Peyer's patch (tissue), 4 donors: Measurements from ENCODE around the gene VPS16. TPM values are rescaled to one million over a fixed set of nuclear protein-coding genes. Genes with fewer than 3 reads are reported as not detected.

Source experiments
- DNase-seq, 3 donors: peaks; one replicate each; pipeline ENCODE4 v3.0.0-alpha.2; 2017 to 2019
- H3K27ac ChIP-seq, 4 donors: fragments of 200-600 bp; sonication (generic); one replicate each; pipeline ENCODE4 v1.5.1; 2016 to 2019
- H3K27me3 ChIP-seq, 2 donors: fragments of 200-600 bp; sonication (generic); one replicate each; pipeline ENCODE4 v1.5.1; 2019
- H3K36me3 ChIP-seq, 3 donors: fragments of 200-600 bp; sonication (generic); one replicate each; pipeline ENCODE4 v1.5.1; 2016 to 2019
- H3K4me1 ChIP-seq, 4 donors: fragments of 200-600 bp; sonication (generic); one replicate each; pipeline ENCODE4 v1.5.1; 2016 to 2019
- H3K4me3 ChIP-seq, 4 donors: fragments of 200-600 bp; sonication (generic); 1 replicate in 3 of 4; 2 replicates in 1 of 4; pipeline ENCODE4 v1.5.1; 2016 to 2019; ENCODE audit warnings: mild to moderate bottlenecking in 1 of 4
- H3K9me3 ChIP-seq, 4 donors: fragments of 200-600 bp; sonication (generic); one replicate each; pipeline ENCODE4 v1.5.1; 2016 to 2019; ENCODE audit warnings: mild to moderate bottlenecking in 1 of 4
- POLR2A ChIP-seq, 2 donors: fragments of 450-650 bp; IDR thresholded peaks; one replicate each; pipeline ENCODE4 v1.5.1; 2017; ENCODE audit warnings: antibody characterized with exemption in 2 of 2, mild to moderate bottlenecking in 2 of 2, moderate library complexity in 2 of 2
- total RNA-seq, 4 donors: library from RNA; depleted of rRNA; stranded (reverse); fragments of >200 nt; gene quantifications; one replicate each; pipeline ENCODE4 v1.1.0, GENCODE V29; 2016
- TF ChIP-seq, protein P1 (sequence below), 6 experiments: fragments of 450-650 bp in 4 of 6; fragments of 200-600 bp in 2 of 6; sonication (generic) in 1 of 6; IDR thresholded peaks; one replicate each; pipeline ENCODE4 v1.5.1; 2017 to 2019; ENCODE audit warnings: antibody characterized with exemption in 6 of 6, mild to moderate bottlenecking in 3 of 6, moderate library complexity in 1 of 6

Gene VPS16
- total RNA-seq, 4 donors from 2014 or later, result 43.7 to 54.6 (median 45.1) TPM

- no peak for DNase-seq
- Histone ChIP-seq H3K27me3 (no peaks in the 10 kb centered on the region), H3K4me1 (peaks cover 0 to 17% (median under 1%) of the 10 kb centered on the region in 4 donors), H3K27ac (no peak overlapping the region), H3K9me3 (no peaks in the 10 kb centered on the region), H3K36me3 (peaks cover 0 to 23% (median 0%) of the 10 kb centered on the region in 3 donors), H3K4me3 (no peak overlapping the region)
- TF ChIP-seq, protein P1, sequence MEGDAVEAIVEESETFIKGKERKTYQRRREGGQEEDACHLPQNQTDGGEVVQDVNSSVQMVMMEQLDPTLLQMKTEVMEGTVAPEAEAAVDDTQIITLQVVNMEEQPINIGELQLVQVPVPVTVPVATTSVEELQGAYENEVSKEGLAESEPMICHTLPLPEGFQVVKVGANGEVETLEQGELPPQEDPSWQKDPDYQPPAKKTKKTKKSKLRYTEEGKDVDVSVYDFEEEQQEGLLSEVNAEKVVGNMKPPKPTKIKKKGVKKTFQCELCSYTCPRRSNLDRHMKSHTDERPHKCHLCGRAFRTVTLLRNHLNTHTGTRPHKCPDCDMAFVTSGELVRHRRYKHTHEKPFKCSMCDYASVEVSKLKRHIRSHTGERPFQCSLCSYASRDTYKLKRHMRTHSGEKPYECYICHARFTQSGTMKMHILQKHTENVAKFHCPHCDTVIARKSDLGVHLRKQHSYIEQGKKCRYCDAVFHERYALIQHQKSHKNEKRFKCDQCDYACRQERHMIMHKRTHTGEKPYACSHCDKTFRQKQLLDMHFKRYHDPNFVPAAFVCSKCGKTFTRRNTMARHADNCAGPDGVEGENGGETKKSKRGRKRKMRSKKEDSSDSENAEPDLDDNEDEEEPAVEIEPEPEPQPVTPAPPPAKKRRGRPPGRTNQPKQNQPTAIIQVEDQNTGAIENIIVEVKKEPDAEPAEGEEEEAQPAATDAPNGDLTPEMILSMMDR (IDR thresholded peaks at IDR 0.05), result no peak
- no peak for TF ChIP-seq POLR2A (IDR thresholded peaks at IDR 0.05)
Observed at GRCh38 chr20:2869381-2869780, 28.8 kb downstream of the VPS16 start.

- H3K4me3 ChIP-seq, result no peak overlapping the region
- H3K9me3 ChIP-seq, result no peaks in the 10 kb centered on the region
- DNase-seq, result no peak
- H3K27ac ChIP-seq, result no peak overlapping the region
- H3K27me3 ChIP-seq, result no peaks in the 10 kb centered on the region
- TF ChIP-seq, protein P1 (IDR thresholded peaks at IDR 0.05), result no peak
- TF ChIP-seq POLR2A (IDR thresholded peaks at IDR 0.05), result no peak
- peaks cover 0 to 34% (median 4%) of the 10 kb centered on the region in 4 donors for H3K4me1 ChIP-seq
- H3K36me3 ChIP-seq, result peaks cover 0 to 5% (median 0%) of the 10 kb centered on the region in 3 donors
Observed at GRCh38 chr20:2871111-2871465, 30.5 kb downstream of the VPS16 start.

DNA sequence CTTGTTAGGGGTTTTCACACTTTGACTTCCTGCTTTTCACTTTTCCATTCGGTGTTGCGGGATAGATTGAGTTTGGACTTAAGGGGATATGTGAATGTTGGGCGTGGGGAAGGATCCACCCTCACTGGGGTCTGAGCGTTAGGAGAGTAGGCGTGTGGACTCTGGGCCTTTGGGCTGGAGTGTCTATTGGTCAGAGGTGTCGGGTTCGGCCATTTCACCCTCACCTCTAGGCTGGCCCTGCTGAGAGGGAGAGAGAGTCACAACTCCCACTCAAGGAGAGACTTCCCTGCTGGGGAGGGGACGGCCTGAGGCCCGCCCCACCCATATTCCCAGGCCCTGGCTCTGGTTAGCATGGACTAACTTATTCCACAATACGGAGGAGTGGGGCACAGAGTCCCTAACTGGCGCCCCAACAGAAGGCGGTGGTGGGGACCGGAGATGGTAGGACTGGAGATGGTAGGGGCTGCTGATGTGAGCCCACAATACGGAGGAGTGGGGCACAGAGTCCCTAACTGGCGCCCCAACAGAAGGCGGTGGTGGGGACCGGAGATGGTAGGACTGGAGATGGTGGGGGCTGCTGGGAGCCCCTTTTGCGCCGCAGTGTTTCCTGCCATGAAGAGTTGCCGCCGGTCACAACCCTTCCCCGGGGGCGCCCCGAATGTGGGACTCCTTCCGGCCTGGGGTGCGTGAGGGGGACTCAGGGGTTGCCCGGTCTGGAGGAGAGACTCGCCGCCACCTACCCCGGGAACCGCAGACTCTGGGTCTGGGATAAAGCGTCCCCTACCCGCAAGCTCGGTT, 31.3 kb downstream of the VPS16 start:
- Histone ChIP-seq H3K4me1 (peaks cover 0 to 35% (median 4%) of the 10 kb centered on the region in 4 donors), H3K36me3 (no peaks in the 10 kb centered on the region), H3K9me3 (no peaks in the 10 kb centered on the region), H3K27me3 (no peaks in the 10 kb centered on the region), H3K4me3 (peak overlapping the region; percentile 73 to 99 (median 94)), H3K27ac (no peak overlapping the region)
- peak in 1 of 3 donors; percentile 53 for DNase-seq
- TF ChIP-seq POLR2A (IDR thresholded peaks at IDR 0.05), result no peak
- TF ChIP-seq, protein P1 (IDR thresholded peaks at IDR 0.05), result no peak

GRCh38 chr20:2872459-2873009, 32.0 kb downstream of the VPS16 start:
- peak; percentile 70 to 84 (median 75) for DNase-seq
- TF ChIP-seq POLR2A (IDR thresholded peaks at IDR 0.05), result no peak
- TF ChIP-seq, protein P1 (IDR thresholded peaks at IDR 0.05), result peak in 3 of 6 experiments; percentile 25 to 28 (median 26)
- Histone ChIP-seq H3K9me3 (no peaks in the 10 kb centered on the region), H3K27me3 (no peaks in the 10 kb centered on the region), H3K4me3 (peak overlapping the region; percentile 73 to 99 (median 94)), H3K4me1 (peaks cover 0 to 35% (median 4%) of the 10 kb centered on the region in 4 donors), H3K27ac (peak overlapping the region in 2 of 4 donors; percentile 77 to 91), H3K36me3 (no peaks in the 10 kb centered on the region)

DNA sequence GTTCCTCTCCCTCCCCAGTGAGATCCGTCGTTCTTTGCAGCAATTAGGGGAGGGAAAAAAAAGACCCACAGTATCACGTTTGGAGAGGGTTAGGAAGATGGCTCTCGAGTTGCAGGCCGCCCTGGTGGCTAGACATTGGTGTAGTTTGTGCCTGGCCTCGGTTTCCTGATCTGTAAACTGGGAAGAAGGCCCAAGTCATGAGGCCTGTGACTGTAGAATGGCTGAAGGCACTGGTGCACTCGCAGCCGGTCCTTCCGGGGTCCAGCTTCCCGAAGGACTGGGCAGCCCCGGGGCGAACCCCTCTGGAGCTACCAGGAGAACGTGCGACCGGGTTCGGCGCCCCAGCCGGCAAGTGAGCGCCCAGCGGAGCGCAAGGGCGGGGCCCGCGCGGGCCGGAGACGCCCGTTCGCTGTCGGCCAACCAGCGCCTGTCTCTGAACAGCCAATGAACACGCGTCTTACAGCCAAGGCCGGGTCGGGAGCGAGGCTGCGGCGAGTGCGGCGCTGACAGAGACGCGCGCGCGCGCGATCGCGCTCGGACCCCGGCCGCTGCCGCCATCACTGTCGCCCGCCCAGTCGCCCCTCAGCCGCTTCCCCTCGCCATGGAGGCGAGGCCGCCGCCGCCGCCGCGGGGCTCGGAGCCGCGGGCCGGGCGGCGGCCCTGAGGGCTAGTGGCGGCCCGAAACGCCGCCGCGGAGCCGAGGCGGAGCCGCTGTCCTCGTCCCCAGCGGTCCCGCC, 32.6 kb downstream of the VPS16 start, which contains the start of gene PTPRA:
Gene PTPRA, plus strand, starts transcription at position 472 of the 737 bp plus-strand sequence. CDS start 90,797 bp downstream, outside the sequence.
- no peaks in the 10 kb centered on the region for H3K36me3 ChIP-seq
- no peaks in the 10 kb centered on the region for H3K27me3 ChIP-seq
- peak within 1 kb of the TSS; percentile 77 to 91 (median 82) for H3K27ac ChIP-seq
- no peaks in the 10 kb centered on the region for H3K9me3 ChIP-seq
- peaks cover 0 to 35% (median 4%) of the 10 kb centered on the region in 4 donors for H3K4me1 ChIP-seq
- DNase-seq, result peak; percentile 92 to 97 (median 94)
- H3K4me3 ChIP-seq, result peak within 1 kb of the TSS; percentile 73 to 99 (median 94)
- TF ChIP-seq POLR2A (IDR thresholded peaks at IDR 0.05), result peak; percentile 79 to 85
- TF ChIP-seq, protein P1 (IDR thresholded peaks at IDR 0.05), result peak in 1 of 6 experiments; percentile 4
